Activated CD4-positive, alpha-beta memory T cell treated with anti-CD3 and anti-CD28 coated beads for 36 hours (primary cell): Measurements from ENCODE around the gene PPT2. TPM values are rescaled to one million over a fixed set of nuclear protein-coding genes. Genes with fewer than 3 reads are reported as not detected.
"Not testable (repeated sequence)": the region's sequence is repeated elsewhere in the genome, so short reads cannot be mapped to it uniquely, and the experiment has no call there.

Source experiments
- CTCF ChIA-PET: fragments of 350-600 bp; sonication (Branson Sonifier 250); formaldehyde crosslinking; loops from one replicate; lab custom pipeline; 2021; ENCODE audit warnings: antibody characterized with exemption, inconsistent platforms; lab: Charles Lee
- POLR2A ChIA-PET: fragments of 350-600 bp; sonication (Branson Sonifier 250); formaldehyde crosslinking; loops from one replicate; lab custom pipeline; 2021; ENCODE audit warnings: antibody characterized with exemption; lab: Charles Lee
- DNase-seq: peaks from one replicate; pipeline ENCODE4 v3.0.0-alpha.2; 2020
- H3K27ac Mint-ChIP-seq: one replicate; pipeline ENCODE4 v1.8.0; 2021; ENCODE audit warnings: mixed read lengths
- H3K27me3 Mint-ChIP-seq: one replicate; pipeline ENCODE4 v1.8.0; 2021; ENCODE audit warnings: mixed read lengths
- H3K36me3 Mint-ChIP-seq: one replicate; pipeline ENCODE4 v1.8.0; 2021; ENCODE audit warnings: mixed read lengths
- H3K4me1 Mint-ChIP-seq: one replicate; pipeline ENCODE4 v1.8.0; 2021; ENCODE audit warnings: low read depth, mixed read lengths
- H3K4me3 Mint-ChIP-seq: one replicate; pipeline ENCODE4 v1.8.0; 2021; ENCODE audit warnings: mild to moderate bottlenecking, mixed read lengths
- H3K9me3 Mint-ChIP-seq: one replicate; pipeline ENCODE4 v1.8.0; 2021; ENCODE audit warnings: mixed read lengths
- intact Hi-C: fragments of 100-400 bp; cut with micrococcal nuclease; formaldehyde crosslinking; loops from one replicate; pipeline ENCODE4 v1.15.1; 2023
- microRNA-seq: library from miRNA; unstranded; fragments of <30 nt; microRNA quantifications from one replicate; pipeline ENCODE4 v1.2.0, GENCODE V29; 2022; ENCODE audit warnings: borderline number of aligned reads, borderline microRNAs expressed, borderline replicate concordance
- total RNA-seq, 2 experiments: library from RNA; stranded (reverse); gene quantifications; one replicate each; pipeline ENCODE4 v1.2.3, GENCODE V29; 2021

Gene PPT2
- total RNA-seq, 2 experiments from 2014 or later: 9.5 to 9.9 TPM

DNA sequence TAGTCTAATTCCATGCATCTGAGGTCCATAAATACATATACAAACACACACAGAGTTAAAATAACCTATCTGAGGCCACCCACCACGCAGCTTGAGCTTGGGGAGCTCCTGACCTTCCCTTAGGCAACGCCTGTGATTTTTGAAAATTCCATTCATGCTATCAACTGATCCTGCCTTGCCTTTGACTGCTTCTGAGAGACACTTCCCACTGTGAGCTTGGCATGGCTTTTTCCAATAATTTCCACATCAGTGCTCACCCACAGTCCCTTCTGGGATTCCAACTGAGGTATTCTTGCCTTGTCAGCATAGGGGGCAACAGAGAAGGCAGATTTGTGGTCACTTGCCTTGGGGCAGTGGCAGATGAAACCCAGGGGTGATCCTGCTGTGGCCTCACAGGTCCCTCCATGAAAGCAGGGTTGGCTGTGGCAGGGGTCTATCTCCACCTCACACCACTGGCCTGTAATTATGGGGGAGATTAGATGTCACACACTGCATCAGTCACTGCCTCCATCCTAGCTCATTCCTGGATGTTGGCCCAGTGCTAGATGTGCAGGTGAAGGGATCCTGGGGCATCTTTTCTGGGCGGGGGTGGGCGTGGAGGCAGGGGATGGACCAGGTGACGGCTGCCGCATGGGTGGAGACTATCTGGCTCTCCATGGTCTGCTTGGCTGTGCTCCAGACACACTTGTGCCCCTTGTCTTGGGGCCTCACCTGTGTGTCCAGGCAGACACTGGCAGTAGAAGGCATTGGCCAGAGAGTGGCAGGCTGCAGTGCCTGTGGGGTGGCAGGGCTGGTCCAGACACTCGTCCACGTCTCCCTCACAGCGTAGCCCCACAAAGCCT, 49.7 kb downstream of the PPT2 start:
- POLR2A ChIA-PET: no interaction called here
- CTCF ChIA-PET: no interaction called here
- Mint-ChIP-seq H3K4me3 (no peak overlapping the region), H3K27ac (no peak overlapping the region), H3K27me3 (no peaks in the 10 kb centered on the region), H3K4me1 (no peaks in the 10 kb centered on the region), H3K9me3 (no peaks in the 10 kb centered on the region), H3K36me3 (no peaks in the 10 kb centered on the region)
- intact Hi-C loops: no loop called here
- DNase-seq: no peak

DNA sequence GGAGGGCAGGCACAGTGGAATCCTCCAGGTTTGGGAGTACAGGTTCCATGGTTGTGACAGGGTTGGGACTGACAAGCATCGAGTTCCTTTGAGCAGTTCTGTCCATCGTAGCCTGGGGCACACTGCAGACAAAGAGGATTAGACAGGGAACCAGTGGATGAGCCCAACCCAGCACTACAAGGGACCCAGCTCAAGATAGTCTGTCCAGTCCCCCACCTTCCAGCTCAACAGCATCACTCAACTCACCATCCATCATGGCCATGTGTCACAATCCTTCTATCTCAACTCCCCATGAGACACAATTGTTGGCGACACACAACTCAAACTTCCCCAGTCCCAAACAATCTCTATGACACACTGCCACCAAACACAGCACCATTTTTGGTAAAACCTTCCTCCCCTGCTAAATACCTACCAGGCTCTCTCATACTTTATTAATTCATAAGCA, 50.4 kb downstream of the PPT2 start:
- no peaks in the 10 kb centered on the region for H3K4me1 Mint-ChIP-seq
- intact Hi-C loops: no loop called here
- no peaks in the 10 kb centered on the region for H3K36me3 Mint-ChIP-seq
- H3K9me3 Mint-ChIP-seq: no peaks in the 10 kb centered on the region
- no peak overlapping the region for H3K4me3 Mint-ChIP-seq
- ChIA-PET CTCF (no interaction called here), POLR2A (no interaction called here)
- no peak overlapping the region for H3K27ac Mint-ChIP-seq
- no peak for DNase-seq
- H3K27me3 Mint-ChIP-seq: no peaks in the 10 kb centered on the region

DNA sequence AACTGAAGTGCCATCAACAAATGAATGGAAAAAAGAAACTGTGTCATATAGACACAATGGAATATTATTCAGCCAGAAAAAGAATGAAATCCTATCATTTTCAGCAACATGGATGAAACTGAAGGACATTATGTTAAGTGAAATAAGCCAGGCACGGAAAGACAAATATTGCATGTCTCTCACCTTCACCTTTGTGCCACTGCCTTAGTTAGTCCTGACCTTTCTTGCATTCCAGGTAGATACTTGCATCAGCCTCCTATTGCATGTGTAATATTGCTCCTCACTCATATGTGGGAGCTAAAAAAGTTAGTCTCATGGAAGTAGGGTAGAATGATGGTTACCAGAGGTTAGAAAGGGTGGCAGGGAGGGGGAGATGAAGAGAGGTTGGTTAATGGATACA, 55.1 kb downstream of the PPT2 start:
- H3K4me1 Mint-ChIP-seq: no peaks in the 10 kb centered on the region
- no peaks in the 10 kb centered on the region for H3K36me3 Mint-ChIP-seq
- no peak overlapping the region for H3K27ac Mint-ChIP-seq
- ChIA-PET POLR2A (no interaction called here), CTCF (interaction anchor here (1.3 kb wide), 1 partner anchor 37 kb away, joined by 3 read pairs; no protein-coding TSS in a partner anchor)
- intact Hi-C loops: no loop called here
- no peak overlapping the region for H3K4me3 Mint-ChIP-seq
- H3K27me3 Mint-ChIP-seq: no peaks in the 10 kb centered on the region
- no peaks in the 10 kb centered on the region for H3K9me3 Mint-ChIP-seq
- no peak for DNase-seq

DNA sequence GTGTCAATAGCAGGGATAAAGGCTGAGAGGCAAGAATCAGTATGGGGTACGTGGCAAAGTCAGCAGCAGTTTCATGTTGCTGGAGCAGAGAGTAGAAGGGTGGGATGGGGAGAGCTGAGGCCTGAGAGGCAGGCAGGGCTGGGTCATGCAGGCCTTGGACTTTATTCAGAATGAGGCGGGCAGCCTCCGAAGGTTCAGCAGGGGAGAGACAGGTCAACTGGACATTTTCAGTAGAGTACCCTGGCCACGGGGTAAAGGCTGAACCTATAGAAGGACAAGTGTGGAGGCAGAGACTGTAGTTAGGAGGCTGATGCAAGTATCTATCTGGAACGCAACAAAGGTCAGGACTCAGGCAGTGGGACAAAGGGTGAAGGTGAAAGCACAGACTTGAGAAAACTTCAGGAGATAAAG, 56.3 kb downstream of the PPT2 start:
- no peak overlapping the region for H3K4me3 Mint-ChIP-seq
- H3K27me3 Mint-ChIP-seq: no peaks in the 10 kb centered on the region
- intact Hi-C loops: no loop called here
- POLR2A ChIA-PET: no interaction called here
- no peak overlapping the region for H3K27ac Mint-ChIP-seq
- H3K9me3 Mint-ChIP-seq: no peaks in the 10 kb centered on the region
- H3K36me3 Mint-ChIP-seq: no peaks in the 10 kb centered on the region
- DNase-seq: no peak
- CTCF ChIA-PET: interaction anchor here (1.3 kb wide), 1 partner anchor 35 kb away, joined by 3 read pairs; no protein-coding TSS in a partner anchor
- no peaks in the 10 kb centered on the region for H3K4me1 Mint-ChIP-seq

DNA sequence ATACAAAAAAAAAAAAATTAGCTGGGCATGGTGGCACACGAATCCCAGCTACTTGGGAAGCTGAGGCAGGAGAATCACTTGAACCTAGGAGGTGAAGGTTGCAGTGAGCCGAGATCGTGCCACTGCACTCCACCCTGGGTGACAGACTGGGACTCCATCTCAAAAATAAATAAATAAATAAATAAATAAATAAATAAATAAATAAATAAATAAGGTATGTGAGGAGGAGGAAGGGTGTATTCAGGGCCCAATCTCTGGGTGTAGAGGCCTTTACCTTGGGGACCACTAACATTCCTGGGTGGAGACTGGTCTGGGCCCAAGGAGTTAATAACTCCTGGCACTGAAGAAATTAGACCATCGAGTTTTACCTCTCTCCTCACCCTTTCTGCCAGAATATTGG, 57.5 kb downstream of the PPT2 start:
- H3K27ac Mint-ChIP-seq, POLR2A ChIA-PET, DNase-seq, H3K9me3 Mint-ChIP-seq, intact Hi-C loops, H3K27me3 Mint-ChIP-seq, H3K36me3 Mint-ChIP-seq, H3K4me3 Mint-ChIP-seq, H3K4me1 Mint-ChIP-seq: not testable (repeated sequence)
- CTCF ChIA-PET: interaction anchor here (0.6 to 1.0 kb wide), 2 partner anchors 18 to 203 kb away, joined by 3 read pairs; no protein-coding TSS in a partner anchor

DNA sequence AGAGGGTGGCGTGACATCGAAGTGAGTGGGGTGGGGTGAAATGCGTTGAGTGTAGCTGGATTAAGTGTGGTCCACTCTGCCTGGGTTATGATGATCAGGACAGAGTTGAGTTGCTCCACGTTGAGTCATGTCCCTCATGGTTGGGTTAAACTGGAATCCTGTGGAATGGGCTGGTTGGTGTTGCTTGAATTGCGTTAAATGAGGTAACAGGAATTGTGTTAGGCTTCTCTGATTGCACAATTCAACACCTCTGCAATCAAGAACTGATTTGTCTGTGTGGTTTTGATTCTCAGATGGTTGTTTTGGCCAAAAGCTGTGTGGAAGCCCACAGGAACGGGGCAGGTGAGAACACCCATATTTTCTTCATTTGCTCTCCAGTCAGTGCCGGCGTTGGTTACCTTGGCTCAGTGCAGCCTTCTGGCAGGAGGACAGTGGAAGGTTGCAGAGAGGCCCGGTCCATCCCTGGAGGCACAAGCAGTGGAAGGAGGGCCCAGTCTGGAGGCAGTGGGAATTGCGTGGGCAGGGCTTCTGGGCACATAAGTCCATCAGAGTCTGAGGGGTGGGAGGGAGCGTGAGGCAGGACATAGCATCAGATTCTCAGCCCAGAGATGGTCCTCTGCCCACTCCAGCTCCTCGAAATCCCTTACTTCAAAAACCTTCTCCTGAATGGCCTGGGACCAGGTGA, 58.3 kb downstream of the PPT2 start:
- H3K36me3 Mint-ChIP-seq: no peaks in the 10 kb centered on the region
- no peaks in the 10 kb centered on the region for H3K9me3 Mint-ChIP-seq
- no peak for DNase-seq
- ChIA-PET POLR2A (no interaction called here), CTCF (interaction anchor here (1.0 kb wide), 1 partner anchor 202 kb away, joined by 3 read pairs; no protein-coding TSS in a partner anchor)
- no peak overlapping the region for H3K27ac Mint-ChIP-seq
- no peaks in the 10 kb centered on the region for H3K4me1 Mint-ChIP-seq
- intact Hi-C loops: no loop called here
- no peaks in the 10 kb centered on the region for H3K27me3 Mint-ChIP-seq
- H3K4me3 Mint-ChIP-seq: no peak overlapping the region

Small RNA genes within 50 kb of the gene (microRNA-seq; reads per million reads assigned to microRNA genes)
- gene MIR6721: 1.6 reads per million
- not detected for gene MIR6833

Other genes starting within 250 kb of the PPT2 start
- gene C2, start 226.4 kb upstream of the PPT2 start, total RNA-seq: 1 to 10 TPM in 1 of 2 experiments, under 1 TPM in 1; 0.97 to 1.0 TPM
- under 1 TPM; 0.76 to 0.82 TPM for gene CFB, start 208.0 kb upstream of the PPT2 start, total RNA-seq
- gene NELFE, start 195.2 kb upstream of the PPT2 start, total RNA-seq: 10 to 100 TPM; 87.1 to 89.0 TPM
- 100 to 1,000 TPM in 1 of 2 experiments, 10 to 100 TPM in 1; 95.7 to 101 TPM for gene SKIC2, start 195.0 kb upstream of the PPT2 start, total RNA-seq
- 10 to 100 TPM; 10.8 to 12.3 TPM for gene DXO, start 182.0 kb upstream of the PPT2 start, total RNA-seq
- 1 to 10 TPM; 4.5 to 4.8 TPM for gene C4A, start 172.1 kb upstream of the PPT2 start, total RNA-seq
- gene C4B, start 139.3 kb upstream of the PPT2 start, total RNA-seq: 1 to 10 TPM; 3.1 to 5.5 TPM
- gene CYP21A2, start 115.7 kb upstream of the PPT2 start, total RNA-seq: under 1 TPM in 1 of 2 experiments, not detected in 1; 0.24 TPM
- gene TNXB, start 44.8 kb upstream of the PPT2 start, total RNA-seq: 1 to 10 TPM; 5.2 to 5.8 TPM
- 10 to 100 TPM; 67.4 to 80.9 TPM for gene ATF6B, start 25.9 kb upstream of the PPT2 start, total RNA-seq
- 1 to 10 TPM; 7.0 to 7.8 TPM for gene FKBPL, start 23.9 kb upstream of the PPT2 start, total RNA-seq
- gene PRRT1, start 2.2 kb upstream of the PPT2 start, total RNA-seq: under 1 TPM; 0.33 to 0.36 TPM
- 1 to 10 TPM; 6.5 to 7.1 TPM for gene EGFL8, start 10.5 kb downstream of the PPT2 start, total RNA-seq
- 10 to 100 TPM; 34.0 to 34.8 TPM for gene AGPAT1, start 21.9 kb downstream of the PPT2 start, total RNA-seq
- 10 to 100 TPM; 60.8 to 63.8 TPM for gene RNF5, start 24.3 kb downstream of the PPT2 start, total RNA-seq
- 10 to 100 TPM; 16.5 to 23.5 TPM for gene AGER, start 30.1 kb downstream of the PPT2 start, total RNA-seq
- gene PBX2, start 36.1 kb downstream of the PPT2 start, total RNA-seq: 10 to 100 TPM; 63.4 to 65.9 TPM
- gene GPSM3, start 38.5 kb downstream of the PPT2 start, total RNA-seq: 100 to 1,000 TPM; 117 to 118 TPM
- under 1 TPM; 0.31 to 0.51 TPM for gene NOTCH4, start 69.9 kb downstream of the PPT2 start, total RNA-seq
- not detected for gene TSBP1, start 217.8 kb downstream of the PPT2 start, total RNA-seq